Liver (tissue), 9 donors: ENCODE results near the gene SLC9A3. TPM values are rescaled to one million over a fixed set of nuclear protein-coding genes. Genes with fewer than 3 reads are reported as not detected.

Experiments used
- DNase-seq: peaks from one replicate; pipeline ENCODE4 v3.0.0-alpha.2; 2017; ENCODE audit warnings: low spot score
- H3K27ac ChIP-seq, 2 donors: one replicate each; pipeline ENCODE4 v1.7.0; 2013; ENCODE audit warnings: inconsistent platforms in 2 of 2, low read length in 2 of 2, control low read depth in 1 of 2, low read depth in 1 of 2, mild to moderate bottlenecking in 1 of 2
- H3K27me3 ChIP-seq, 4 donors: one replicate each; pipeline versions ENCODE4 v1.6.1 to v1.7.0; 2013; ENCODE audit warnings: low read length in 3 of 4, inconsistent platforms in 1 of 4, mild to moderate bottlenecking in 1 of 4, moderate library complexity in 1 of 4; ENCODE audit not compliant: control insufficient read depth in 4 of 4, insufficient read depth in 4 of 4
- H3K36me3 ChIP-seq, 4 donors: one replicate each; pipeline versions ENCODE4 v1.6.1 to v1.7.0; 2013; ENCODE audit warnings: low read length in 3 of 4, mild to moderate bottlenecking in 3 of 4, low read depth in 1 of 4, moderate library complexity in 1 of 4; ENCODE audit not compliant: control insufficient read depth in 4 of 4, insufficient read depth in 3 of 4
- H3K4me1 ChIP-seq, 4 donors: one replicate each; pipeline versions ENCODE4 v1.6.1 to v1.7.0; 2013; ENCODE audit warnings: low read length in 3 of 4, mild to moderate bottlenecking in 3 of 4, moderate library complexity in 1 of 4; ENCODE audit not compliant: control insufficient read depth in 4 of 4, insufficient read depth in 4 of 4
- H3K4me3 ChIP-seq, 3 donors: one replicate each; pipeline versions ENCODE4 v1.6.1 to v1.7.0; 2013; ENCODE audit warnings: low read length in 3 of 3, control low read depth in 1 of 3, low read depth in 1 of 3, mild to moderate bottlenecking in 1 of 3
- H3K9ac ChIP-seq, 2 donors: one replicate each; pipeline ENCODE4 v1.7.0; 2013; ENCODE audit warnings: low read length in 2 of 2, mild to moderate bottlenecking in 2 of 2, moderate library complexity in 2 of 2, control low read depth in 1 of 2, low read depth in 1 of 2
- H3K9me3 ChIP-seq, 4 donors: one replicate each; pipeline versions ENCODE4 v1.6.1 to v1.7.0; 2013; ENCODE audit warnings: low read length in 3 of 4; ENCODE audit not compliant: control insufficient read depth in 4 of 4
- CTCF ChIP-seq: fragments of 150-350 bp; IDR thresholded peaks from 2 replicates; pipeline ENCODE4 v1.5.1; 2017; ENCODE audit warnings: improper control_type of control experiment, low read depth, low read length; ENCODE audit not compliant: missing input control
- EGR1 ChIP-seq, 2 donors: IDR thresholded peaks; 2 replicates each; pipeline ENCODE4 v1.6.1; 2016 to 2018; ENCODE audit warnings: antibody characterized with exemption in 2 of 2, low read depth in 2 of 2
- FOXA1 ChIP-seq: IDR thresholded peaks from 2 replicates; pipeline ENCODE4 v1.6.1; 2016; ENCODE audit warnings: antibody characterized with exemption
- GABPA ChIP-seq, 2 donors: IDR thresholded peaks in 1 of 2; conservative IDR thresholded peaks in 1 of 2; 2 replicates each; pipeline ENCODE4 v1.6.1; 2016; ENCODE audit warnings: antibody characterized with exemption in 2 of 2, mild to moderate bottlenecking in 1 of 2, moderate library complexity in 1 of 2
- HNF4A ChIP-seq, 2 donors: conservative IDR thresholded peaks; 2 replicates each; pipeline ENCODE4 v1.6.1; 2016; ENCODE audit warnings: antibody characterized with exemption in 2 of 2, mild to moderate bottlenecking in 2 of 2
- HNF4G ChIP-seq: IDR thresholded peaks from 2 replicates; pipeline ENCODE4 v1.6.1; 2016; ENCODE audit warnings: antibody characterized with exemption
- JUND ChIP-seq, 2 donors: IDR thresholded peaks; 2 replicates each; pipeline ENCODE4 v1.6.1; 2016; ENCODE audit warnings: antibody characterized with exemption in 2 of 2
- NR2F2 ChIP-seq: IDR thresholded peaks from 2 replicates; pipeline ENCODE4 v1.6.1; 2016; ENCODE audit warnings: antibody characterized with exemption
- RXRA ChIP-seq, 2 donors: IDR thresholded peaks; 2 replicates each; pipeline ENCODE4 v1.6.1; 2017 to 2018; ENCODE audit warnings: antibody characterized with exemption in 2 of 2, mild to moderate bottlenecking in 1 of 2
- SP1 ChIP-seq: IDR thresholded peaks from 2 replicates; pipeline ENCODE4 v1.6.1; 2018; ENCODE audit warnings: antibody characterized with exemption, mild to moderate bottlenecking
- TAF1 ChIP-seq: conservative IDR thresholded peaks from 2 replicates; pipeline ENCODE4 v1.6.1; 2016; ENCODE audit warnings: antibody characterized with exemption, mild to moderate bottlenecking
- YY1 ChIP-seq: IDR thresholded peaks from 2 replicates; pipeline ENCODE4 v1.6.1; 2016; ENCODE audit warnings: antibody characterized with exemption, mild to moderate bottlenecking
- WGBS: extraction: QIAGEN DNeasy Blood & Tissue Kit; methylation state at CpG from one replicate; pipeline ENCODE4 v1.1.7; 2013; 5-methylcytosine and 5-hydroxymethylcytosine counted together
- polyA plus RNA-seq, 2 donors: library from polyadenylated mRNA; stranded (reverse) in 1 of 2; unstranded in 1 of 2; fragments of 200-250 nt in 1 of 2; fragments of >200 nt in 1 of 2; fragmentation: Nextera tagmentation in 1 of 2; extraction: Ambion mirVana in 1 of 2; gene quantifications; one replicate each; pipeline versions ENCODE4 v1.2.1 to v1.2.3, GENCODE V29; 2013 to 2015
- total RNA-seq, 2 donors: library from RNA; depleted of rRNA; stranded (reverse); fragments of >200 nt; gene quantifications; one replicate each; pipeline ENCODE4 v1.2.3, GENCODE V29; 2014
- TF ChIP-seq, protein P1 (sequence below): IDR thresholded peaks from 2 replicates; pipeline ENCODE4 v1.6.1; 2016; ENCODE audit warnings: antibody characterized with exemption
- donor health status: healthy.
- donor health status: healthy.
- donor health status: healthy.
- donor health status: healthy.
- donor health status: healthy.

The SLC9A3 gene
- total and polyA plus RNA-seq, 4 donors: 0.31 to 1.0 (median 0.67) TPM

GRCh38 chr5:544675-545355 lies 20.6 kb upstream of the SLC9A3 start:
- H3K27me3 ChIP-seq: peaks cover 0 to 6% (median 0%) of the 10 kb centered on the region in 4 donors
- H3K4me3 ChIP-seq: no peak overlapping the region
- DNase-seq: no peak
- no peak overlapping the region for H3K27ac ChIP-seq
- peaks cover 0 to 3% (median 0%) of the 10 kb centered on the region in 4 donors for H3K4me1 ChIP-seq
- TF ChIP-seq TAF1: no peak
- no peak for TF ChIP-seq JUND (IDR thresholded peaks at IDR 0.05)
- TF ChIP-seq HNF4A (conservative IDR thresholded peaks at IDR 0.05): no peak
- no peak for TF ChIP-seq EGR1 (IDR thresholded peaks at IDR 0.05; ENCODE audit: low read depth in 2 of 2)
- no peak for TF ChIP-seq FOXA1
- TF ChIP-seq HNF4G: no peak
- no peak for TF ChIP-seq YY1
- no peak for TF ChIP-seq SP1
- TF ChIP-seq CTCF: no peak
- no peak for TF ChIP-seq NR2F2
- TF ChIP-seq RXRA (IDR thresholded peaks at IDR 0.05): no peak
- H3K9ac ChIP-seq: no peak overlapping the region
- WGBS: 87% methylated on average over 9 of the region's 9 CpGs
- H3K36me3 ChIP-seq: no peaks in the 10 kb centered on the region
- H3K9me3 ChIP-seq: no peaks in the 10 kb centered on the region

GRCh38 chr5:543755-544674 lies 19.8 kb upstream of the SLC9A3 start:
- peaks cover 0 to 6% (median 0%) of the 10 kb centered on the region in 4 donors for H3K27me3 ChIP-seq
- DNase-seq: no peak
- TF ChIP-seq, protein P1, sequence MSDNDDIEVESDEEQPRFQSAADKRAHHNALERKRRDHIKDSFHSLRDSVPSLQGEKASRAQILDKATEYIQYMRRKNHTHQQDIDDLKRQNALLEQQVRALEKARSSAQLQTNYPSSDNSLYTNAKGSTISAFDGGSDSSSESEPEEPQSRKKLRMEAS: no peak
- TF ChIP-seq FOXA1: no peak
- no peak for TF ChIP-seq SP1
- TF ChIP-seq HNF4A (conservative IDR thresholded peaks at IDR 0.05): no peak
- TF ChIP-seq YY1: no peak
- no peak for TF ChIP-seq JUND (IDR thresholded peaks at IDR 0.05)
- no peak for TF ChIP-seq GABPA (IDR thresholded peaks at IDR 0.05 in 1 of 2, conservative IDR thresholded peaks at IDR 0.05 in 1 of 2)
- no peak for TF ChIP-seq CTCF
- no peak for TF ChIP-seq HNF4G
- no peak for TF ChIP-seq EGR1 (IDR thresholded peaks at IDR 0.05; ENCODE audit: low read depth in 2 of 2)
- H3K9ac ChIP-seq: peak overlapping the region in 1 of 2 donors; percentile 22
- H3K9me3 ChIP-seq: no peaks in the 10 kb centered on the region
- peaks cover 0 to 3% (median 0%) of the 10 kb centered on the region in 4 donors for H3K4me1 ChIP-seq
- 69% methylated on average over 30 of the region's 30 CpGs for WGBS
- H3K4me3 ChIP-seq: no peak overlapping the region
- no peak overlapping the region for H3K27ac ChIP-seq
- H3K36me3 ChIP-seq: no peaks in the 10 kb centered on the region
